ENCODE results near the gene F2R.

The F2R gene

GRCh38 chr5:76690704-76691466, 25.0 kb upstream of the F2R start:
- no peak for DNase-seq (ENCODE audit: low read depth)

GRCh38 chr5:76691467-76692273, 24.3 kb upstream of the F2R start:
- DNase-seq (ENCODE audit: low read depth) = no peak

GRCh38 chr5:76692274-76692540, 23.7 kb upstream of the F2R start:
- no peak for DNase-seq (ENCODE audit: low read depth)

- DNase-seq (ENCODE audit: low read depth) = no peak
These were observed 23.3 kb upstream of the F2R start for GRCh38 chr5:76692651-76693050.

GRCh38 chr5:76693141-76693540, 22.8 kb upstream of the F2R start:
- DNase-seq (ENCODE audit: low read depth) = no peak

- no peak for DNase-seq (ENCODE audit: low read depth)
These were observed 21.6 kb upstream of the F2R start for GRCh38 chr5:76694317-76694716.

GRCh38 chr5:76695346-76695745, 20.6 kb upstream of the F2R start:
- no peak for DNase-seq (ENCODE audit: low read depth)

- no peak for DNase-seq (ENCODE audit: low read depth)
These were observed 19.7 kb upstream of the F2R start for GRCh38 chr5:76696251-76696650.

- DNase-seq (ENCODE audit: low read depth) = no peak
These were observed 18.3 kb upstream of the F2R start for GRCh38 chr5:76697670-76698069.

- DNase-seq (ENCODE audit: low read depth) = no peak
These were observed 15.4 kb upstream of the F2R start for GRCh38 chr5:76700571-76700970.

- peak; percentile 70 for DNase-seq (ENCODE audit: low read depth)
These were observed 14.6 kb upstream of the F2R start for GRCh38 chr5:76701298-76701697.

GRCh38 chr5:76703707-76704106, 12.2 kb upstream of the F2R start:
- DNase-seq (ENCODE audit: low read depth) = no peak

- DNase-seq (ENCODE audit: low read depth) = no peak
These were observed 11.7 kb upstream of the F2R start for GRCh38 chr5:76704131-76704663.

GRCh38 chr5:76705574-76705973, 10.4 kb upstream of the F2R start:
- no peak for DNase-seq (ENCODE audit: low read depth)

- DNase-seq (ENCODE audit: low read depth) = no peak
These were observed 6.2 kb upstream of the F2R start for GRCh38 chr5:76709762-76710161.

GRCh38 chr5:76710991-76711390, 4.9 kb upstream of the F2R start:
- no peak for DNase-seq (ENCODE audit: low read depth)

GRCh38 chr5:76714751-76715485, 1.0 kb upstream of the F2R start:
- no peak for DNase-seq (ENCODE audit: low read depth)

GRCh38 chr5:76715486-76715735, 515 bp upstream of the F2R start:
- no peak for DNase-seq (ENCODE audit: low read depth)

GRCh38 chr5:76716456-76717157, 681 bp downstream of the F2R start:
- DNase-seq (ENCODE audit: low read depth) = no peak

GRCh38 chr5:76717222-76718083, 1.5 kb downstream of the F2R start:
- DNase-seq (ENCODE audit: low read depth) = no peak

GRCh38 chr5:76718381-76718832, 2.5 kb downstream of the F2R start:
- no peak for DNase-seq (ENCODE audit: low read depth)

Data from HS-5 (cell line).